ACHN (cell line): Measurements from ENCODE around the gene RAI2.
"Not testable (repeated sequence)": the region's sequence is repeated elsewhere in the genome, so short reads cannot be mapped to it uniquely, and the experiment has no call there.

Source experiments
- DNase-seq: peaks from one replicate; pipeline ENCODE4 v3.0.0-alpha.2; 2015
- in situ Hi-C: cut with HindIII; loops from 2 replicates; pipeline ENCODE4 v1.10.0; 2017; ENCODE audit warnings: low sequenced_read_pairs, low pct_ligation_motif_present, low pct_unique_long_range_greater_than_20kb

Gene RAI2

GRCh38 chrX:17801431-17801830 is 59.7 kb downstream of the RAI2 start:
- in situ Hi-C loops = no loop called here
- no peak for DNase-seq

GRCh38 chrX:17798921-17799320 is 62.2 kb downstream of the RAI2 start:
- in situ Hi-C loops = no loop called here
- DNase-seq = no peak

- in situ Hi-C loops = no loop called here
- DNase-seq = no peak
Observed at GRCh38 chrX:17792826-17793225, 68.3 kb downstream of the RAI2 start.

GRCh38 chrX:17788956-17789562 is 72.0 kb downstream of the RAI2 start:
- no peak for DNase-seq
- in situ Hi-C loops = no loop called here

- in situ Hi-C loops = no loop called here
- DNase-seq = peak; percentile 29
Observed at GRCh38 chrX:17788439-17788838, 72.7 kb downstream of the RAI2 start.

- no peak for DNase-seq
- in situ Hi-C loops = no loop called here
Observed at GRCh38 chrX:17787557-17787956, 73.5 kb downstream of the RAI2 start.

- in situ Hi-C loops = not testable (repeated sequence)
Observed at GRCh38 chrX:17786554-17787347, 74.3 kb downstream of the RAI2 start.

GRCh38 chrX:17779434-17779833 is 81.7 kb downstream of the RAI2 start:
- no peak for DNase-seq
- in situ Hi-C loops = no loop called here

More at GRCh38 chrX:17786554-17787347, 74.3 kb downstream of the RAI2 start:
- DNase-seq = not testable (repeated sequence)

GRCh38 chrX:17778997-17779396 is 82.1 kb downstream of the RAI2 start:
- no peak for DNase-seq
- in situ Hi-C loops = no loop called here

- in situ Hi-C loops = no loop called here
Observed at GRCh38 chrX:17774053-17774452, 87.0 kb downstream of the RAI2 start.

GRCh38 chrX:17773221-17773876 is 87.7 kb downstream of the RAI2 start:
- in situ Hi-C loops = no loop called here
- DNase-seq = no peak

More at GRCh38 chrX:17774053-17774452, 87.0 kb downstream of the RAI2 start:
- no peak for DNase-seq

- DNase-seq = no peak
- in situ Hi-C loops = no loop called here
Observed at GRCh38 chrX:17769701-17770269, 91.3 kb downstream of the RAI2 start.

GRCh38 chrX:17768997-17769396 is 92.1 kb downstream of the RAI2 start:
- in situ Hi-C loops = no loop called here
- no peak for DNase-seq

- in situ Hi-C loops = no loop called here
- no peak for DNase-seq
Observed at GRCh38 chrX:17767734-17768133, 93.4 kb downstream of the RAI2 start.

- in situ Hi-C loops = no loop called here
- no peak for DNase-seq
Observed at GRCh38 chrX:17759990-17760389, 101.1 kb downstream of the RAI2 start.

- in situ Hi-C loops = no loop called here
- DNase-seq = no peak
Observed at GRCh38 chrX:17758382-17758781, 102.7 kb downstream of the RAI2 start.

- in situ Hi-C loops = no loop called here
- DNase-seq = no peak
Observed at GRCh38 chrX:17750436-17750835, 110.7 kb downstream of the RAI2 start.
